GM18508 (cell line): ENCODE results near the gene CDH13.
"Not testable (repeated sequence)": the region's sequence is repeated elsewhere in the genome, so short reads cannot be mapped to it uniquely, and the experiment has no call there.

Experiments
- ATAC-seq: cut with Tn5 transposase; IDR thresholded peaks from one replicate; pipeline ENCODE4 v1.9.1; 2021; ENCODE audit warnings: moderate number of reproducible peaks; ENCODE audit not compliant: insufficient read depth, unreplicated experiment

Gene CDH13

DNA sequence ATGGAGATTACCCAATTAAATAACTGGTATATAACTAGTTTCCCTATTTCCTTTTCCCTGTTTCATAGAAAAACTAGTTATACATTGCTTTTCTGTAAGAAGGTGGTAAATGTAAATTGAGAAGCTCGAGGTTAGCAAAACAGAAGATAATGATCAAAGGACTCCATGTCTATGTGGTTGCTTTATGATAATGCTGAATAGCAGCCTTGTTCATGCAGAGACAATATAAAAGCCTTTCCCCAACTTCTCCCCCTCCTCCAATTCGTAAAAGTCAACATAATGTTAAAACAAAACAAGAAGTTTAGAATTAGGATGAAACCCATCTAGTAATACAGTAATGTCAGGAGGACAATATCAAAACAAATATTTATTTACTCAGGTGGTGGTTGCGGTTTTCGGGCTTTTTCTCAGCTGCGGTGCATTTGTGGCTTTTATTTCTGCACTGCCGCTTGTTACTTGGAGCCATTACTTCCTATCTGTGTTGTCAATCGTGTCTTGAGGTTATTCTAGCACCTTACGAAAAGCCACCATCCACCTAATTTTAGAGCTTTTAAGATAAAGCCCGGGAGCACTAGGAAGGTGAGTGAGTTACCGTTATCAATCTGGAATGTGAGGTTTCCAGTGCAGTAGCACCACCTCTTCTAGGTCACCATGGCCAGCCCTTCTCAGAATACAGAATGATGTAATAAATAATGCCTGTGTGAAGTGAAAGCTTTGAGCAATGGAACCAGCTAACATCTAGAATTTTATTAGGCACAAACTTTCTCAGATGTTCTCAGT lies 297.5 kb downstream of the CDH13 start:
- ATAC-seq = no peak

DNA sequence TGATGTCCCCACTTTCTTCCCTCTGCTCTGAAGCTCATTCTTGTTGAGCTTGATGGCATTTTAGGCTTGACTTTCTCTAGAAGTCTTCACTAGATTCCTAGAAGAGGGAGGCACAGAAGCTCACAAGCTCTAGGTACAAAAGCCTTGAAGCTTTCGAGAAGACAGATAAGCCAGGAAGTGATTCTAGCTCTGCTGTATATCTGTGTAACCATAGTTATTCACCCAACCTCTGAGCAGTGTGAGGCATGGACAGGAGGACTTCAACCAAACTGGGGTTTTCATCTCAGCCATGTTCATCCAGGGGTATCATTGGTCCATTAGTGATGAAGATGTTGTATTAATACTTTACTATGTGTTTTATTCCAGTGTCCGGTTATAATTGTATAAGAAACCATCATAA lies 299.7 kb downstream of the CDH13 start:
- ATAC-seq = no peak

DNA sequence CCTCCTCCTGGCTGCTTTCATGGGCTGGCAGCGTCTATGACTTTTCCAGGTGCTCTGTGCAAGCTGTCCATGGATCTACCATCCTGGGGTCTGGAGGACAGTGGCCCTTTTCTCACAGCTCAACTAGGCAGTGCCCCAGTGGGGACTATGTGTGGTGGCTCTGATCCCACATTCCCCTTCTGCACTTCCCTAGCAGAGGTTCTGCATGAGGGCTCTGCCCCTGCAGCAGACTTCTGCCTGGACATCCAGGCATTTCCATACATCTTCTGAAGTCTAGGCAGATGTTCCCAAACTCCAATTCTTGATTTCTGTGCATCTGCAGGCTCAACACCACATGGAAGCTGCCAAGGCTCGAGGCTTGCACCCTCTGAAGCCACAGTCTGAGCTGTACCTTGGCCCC lies 307.2 kb downstream of the CDH13 start:
- ATAC-seq = not testable (repeated sequence)

DNA sequence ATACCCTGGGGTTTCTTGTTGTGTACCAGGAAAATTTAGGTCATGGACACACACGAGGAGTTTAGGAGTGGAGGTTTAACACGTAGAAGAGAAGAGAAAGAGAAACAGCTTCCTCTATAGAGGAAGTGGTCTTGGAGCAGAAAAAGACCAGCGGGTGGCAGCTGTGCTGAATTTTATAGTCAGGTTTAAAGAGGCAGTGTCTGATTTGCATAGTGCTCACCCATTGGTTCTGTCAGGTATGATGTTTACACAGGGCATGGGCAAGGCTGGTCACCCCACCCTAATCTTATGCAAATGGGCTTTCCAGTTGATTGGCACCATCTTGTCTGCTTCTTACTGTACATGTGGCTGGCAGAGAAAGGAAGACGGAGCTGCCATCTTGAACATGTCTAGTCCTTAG lies 309.0 kb downstream of the CDH13 start:
- no peak for ATAC-seq

DNA sequence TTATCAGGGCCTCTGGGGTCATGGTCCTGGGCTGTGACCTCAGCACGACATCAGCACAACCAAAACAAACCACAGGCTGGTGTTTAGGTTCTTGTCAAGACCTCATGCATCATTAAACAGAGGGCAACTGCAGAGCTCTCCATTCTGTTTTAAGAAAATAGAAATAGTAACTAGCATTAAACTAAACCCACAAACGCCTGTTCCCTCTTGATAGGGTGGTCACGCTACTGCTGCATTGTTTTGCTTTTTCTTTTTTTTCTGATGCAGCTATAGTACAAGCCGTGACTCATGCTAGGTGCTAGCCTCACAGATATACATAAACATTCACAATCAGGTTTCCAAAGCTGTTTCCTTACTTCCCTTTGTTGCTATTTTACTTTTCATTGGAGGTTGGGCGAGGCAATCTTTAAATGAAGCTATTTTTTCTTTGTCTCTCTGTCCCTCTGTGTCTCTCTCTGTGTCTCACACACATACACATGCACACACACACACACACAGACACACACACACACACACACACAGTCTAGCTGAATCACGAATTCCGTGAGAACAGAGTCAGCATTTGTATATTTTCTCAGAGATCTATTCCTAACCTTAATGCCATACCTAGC lies 310.3 kb downstream of the CDH13 start:
- no peak for ATAC-seq

DNA sequence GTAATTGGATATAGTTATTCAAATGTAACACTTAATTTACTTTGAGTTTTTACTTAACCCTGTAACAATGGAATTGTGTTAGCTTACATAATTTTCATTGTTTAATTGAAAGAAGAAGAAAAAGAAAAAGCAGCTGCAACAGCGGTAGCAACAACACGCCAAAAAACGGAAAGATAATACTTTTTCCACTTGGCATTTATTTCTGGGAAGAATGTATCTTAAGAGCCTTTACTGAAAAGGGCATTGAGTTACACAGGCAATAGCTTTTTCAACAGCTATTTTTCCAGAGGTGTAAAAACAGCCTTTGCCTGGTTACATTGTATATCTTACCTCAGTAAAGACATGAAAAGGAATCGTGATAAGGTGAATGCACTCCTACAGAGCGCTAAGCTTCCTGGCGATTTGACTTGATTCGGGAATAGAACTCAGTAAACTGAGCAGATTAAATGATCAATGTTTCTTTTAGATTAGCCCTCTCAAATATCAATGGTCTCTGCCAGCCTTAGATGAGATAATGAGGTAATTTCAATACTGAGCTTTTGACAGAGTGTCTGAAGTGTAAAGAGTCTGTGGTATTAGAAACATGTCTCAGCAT lies 311.3 kb downstream of the CDH13 start:
- ATAC-seq = no peak

DNA sequence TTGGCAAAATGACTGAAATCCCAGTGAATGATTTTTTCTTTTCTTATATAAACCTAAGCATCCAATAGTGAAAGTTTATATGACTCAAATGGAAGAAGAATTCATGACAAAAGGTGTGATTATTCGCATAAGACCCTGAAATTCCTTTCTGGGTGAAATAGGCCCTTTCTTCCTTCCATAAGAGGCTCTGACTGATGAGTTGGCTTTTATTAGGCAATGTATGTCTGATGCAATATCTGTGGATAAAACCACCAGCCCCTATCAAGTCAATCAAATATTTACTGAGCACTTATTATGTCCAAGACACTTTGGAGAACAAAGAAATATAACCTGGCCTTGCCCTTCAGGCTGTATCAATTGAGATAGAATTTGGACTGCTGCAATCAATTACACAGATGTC lies 316.6 kb downstream of the CDH13 start:
- ATAC-seq = no peak

DNA sequence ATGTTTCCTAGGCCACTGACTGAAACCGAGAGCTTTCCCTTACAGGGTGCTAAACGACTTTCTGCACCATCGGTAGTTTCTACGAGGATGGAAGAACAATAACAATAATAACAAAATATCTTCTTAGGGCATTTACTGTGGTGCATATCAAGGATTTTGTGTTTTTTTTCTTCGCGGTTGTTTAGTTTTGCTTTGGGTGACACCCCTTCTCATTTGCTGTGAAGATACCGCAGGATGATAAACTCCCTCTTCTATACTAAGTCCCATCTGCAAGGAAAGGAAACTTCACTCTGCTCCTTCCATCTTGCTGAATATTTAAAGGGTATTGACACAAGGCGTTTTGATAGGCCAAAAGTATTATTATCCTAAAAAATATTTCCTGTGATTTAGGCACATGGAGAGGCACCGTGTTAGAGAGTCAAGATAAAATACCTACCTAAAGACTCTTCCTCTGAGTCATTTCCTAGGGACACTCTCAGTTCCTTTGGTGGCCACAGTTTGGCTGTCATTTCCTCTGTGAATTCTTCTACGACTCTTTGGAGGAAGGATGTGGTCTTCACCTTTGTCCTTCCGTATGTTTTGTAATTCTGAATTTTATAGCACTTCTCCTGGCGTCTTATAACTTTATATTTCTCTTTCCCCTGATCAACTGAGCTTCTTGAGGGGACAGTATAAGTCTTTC lies 318.8 kb downstream of the CDH13 start:
- ATAC-seq = no peak

DNA sequence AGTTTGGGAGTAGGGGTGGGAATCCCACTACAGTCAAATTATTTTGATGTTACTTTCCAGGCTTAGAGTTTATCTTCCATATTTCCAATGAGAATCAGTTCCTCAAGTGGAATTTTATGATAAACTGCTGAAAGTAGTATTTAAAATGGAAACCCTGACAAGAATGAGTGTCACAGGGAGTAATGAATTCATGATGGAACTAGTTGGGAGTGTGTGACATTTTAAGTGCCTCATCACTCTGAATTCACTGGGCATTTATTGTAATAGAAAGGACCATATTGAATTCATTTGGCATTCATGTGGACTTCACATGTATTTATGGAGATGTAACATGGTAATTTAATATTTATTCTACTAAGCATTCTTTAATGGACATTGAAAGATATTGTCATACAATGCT lies 320.9 kb downstream of the CDH13 start:
- ATAC-seq = no peak

DNA sequence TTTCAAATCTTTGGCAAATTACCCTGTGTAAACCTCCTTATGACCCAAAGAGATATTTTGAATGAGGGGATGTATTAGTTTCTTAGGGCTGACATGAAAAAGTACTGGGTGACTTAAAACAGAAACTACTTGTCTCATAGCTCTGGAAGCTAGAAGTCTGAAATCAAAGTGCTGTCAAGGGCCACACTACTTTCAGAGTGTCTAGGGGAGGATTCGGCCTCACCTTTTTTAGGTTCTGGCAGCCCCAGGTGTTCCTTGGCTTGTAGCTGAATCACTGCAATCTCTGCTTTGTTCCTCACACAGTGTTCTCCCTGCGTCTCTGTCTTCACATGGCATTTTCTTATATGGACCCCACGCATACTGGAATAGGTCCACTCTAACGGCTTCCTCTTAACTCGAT lies 322.2 kb downstream of the CDH13 start:
- ATAC-seq = no peak

DNA sequence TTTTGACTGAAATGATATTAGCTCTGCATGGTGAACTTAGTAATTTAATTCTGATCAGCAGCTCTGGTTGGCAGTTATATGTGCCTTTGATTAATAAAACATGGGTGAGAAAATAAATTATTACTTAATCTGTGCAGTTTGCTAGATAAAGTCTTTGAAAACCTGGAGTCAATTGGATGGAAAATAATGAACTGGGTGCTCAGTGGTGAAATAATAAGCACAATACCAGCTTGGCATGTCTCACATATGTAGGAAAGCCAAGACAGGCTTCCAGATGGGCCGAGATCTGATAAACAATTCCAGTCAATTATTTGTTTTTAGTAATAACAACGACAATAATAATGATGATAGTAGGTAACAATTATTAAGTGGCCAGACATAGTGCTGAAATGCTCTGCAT lies 326.7 kb downstream of the CDH13 start:
- ATAC-seq = no peak

DNA sequence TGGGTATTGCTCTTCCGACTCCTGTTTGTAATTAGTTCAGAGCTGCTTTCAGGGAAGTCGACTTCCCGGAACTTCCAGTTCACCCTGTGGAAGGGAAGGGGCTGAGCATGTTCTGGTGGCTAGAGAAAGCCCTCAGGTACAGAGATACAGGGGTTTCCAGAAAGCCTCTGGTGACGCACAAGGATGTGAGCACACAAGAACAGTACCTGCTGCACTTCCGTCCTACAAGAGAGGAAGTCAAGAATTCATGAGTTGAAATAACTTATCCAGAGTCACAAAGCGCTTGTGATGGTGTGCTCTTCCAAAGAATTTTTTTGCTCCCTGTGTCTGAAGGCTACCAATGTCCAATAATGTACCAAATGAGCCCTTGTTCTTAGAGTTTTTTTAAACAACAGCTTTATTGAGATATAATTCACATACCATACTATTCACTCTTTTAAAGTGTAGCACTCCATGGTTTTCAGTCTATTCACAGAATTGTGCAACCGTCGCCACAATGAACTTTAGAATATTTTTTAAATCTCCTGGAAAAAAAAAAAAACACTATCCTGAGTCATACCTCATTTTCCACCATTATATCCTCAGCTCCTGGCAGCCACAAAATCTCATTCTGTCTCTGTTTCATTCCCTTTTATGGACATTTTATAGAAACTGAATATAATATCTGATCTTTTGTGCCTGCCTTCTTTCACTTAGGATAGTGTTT lies 327.6 kb downstream of the CDH13 start:
- no peak for ATAC-seq

DNA sequence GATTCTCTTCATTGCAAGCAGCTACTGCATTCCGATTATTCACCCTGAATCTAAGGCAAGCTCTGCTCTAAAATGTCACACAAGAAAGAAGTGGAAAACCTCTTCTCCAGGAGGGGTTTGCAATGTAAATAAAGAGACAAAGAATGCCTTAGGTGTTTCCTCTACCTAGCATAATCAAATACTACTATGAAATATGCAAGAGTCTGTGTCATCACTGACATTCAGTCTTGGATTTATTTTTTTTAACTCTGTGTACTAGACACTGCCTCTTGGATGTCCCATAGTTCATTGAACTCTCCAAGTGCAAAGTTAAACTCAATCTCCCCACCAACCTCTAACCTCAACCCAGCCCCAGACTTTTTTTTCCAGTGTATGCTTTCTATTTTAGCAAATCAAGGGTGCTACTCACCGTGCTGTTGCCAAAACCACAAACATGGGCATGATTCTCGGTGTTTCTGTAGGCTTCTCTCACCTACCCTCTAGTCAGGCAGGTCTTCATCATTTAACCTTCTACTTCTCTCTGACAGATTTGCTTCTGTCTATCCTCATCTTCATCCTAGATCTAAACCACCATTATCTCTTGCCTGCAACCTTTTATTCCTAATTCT lies 329.1 kb downstream of the CDH13 start:
- no peak for ATAC-seq

DNA sequence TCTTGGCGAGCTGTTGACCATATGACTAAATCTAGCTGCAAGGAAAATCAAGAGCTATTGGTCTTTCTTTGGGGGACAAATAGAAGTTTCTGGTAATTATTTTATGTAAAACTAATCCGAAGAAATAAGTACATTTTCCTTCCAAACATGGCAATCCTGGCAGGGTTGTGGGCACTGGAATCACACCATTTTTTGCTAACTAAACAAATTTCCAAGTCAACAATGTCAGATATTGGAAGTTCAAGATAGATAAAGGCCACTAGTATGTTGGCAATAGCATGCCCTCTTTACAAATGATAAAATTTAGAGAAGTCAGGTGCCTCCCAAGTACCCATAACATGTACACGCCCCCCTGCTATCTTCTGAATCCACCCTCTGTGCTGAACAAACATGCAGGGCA lies 330.4 kb downstream of the CDH13 start:
- no peak for ATAC-seq

DNA sequence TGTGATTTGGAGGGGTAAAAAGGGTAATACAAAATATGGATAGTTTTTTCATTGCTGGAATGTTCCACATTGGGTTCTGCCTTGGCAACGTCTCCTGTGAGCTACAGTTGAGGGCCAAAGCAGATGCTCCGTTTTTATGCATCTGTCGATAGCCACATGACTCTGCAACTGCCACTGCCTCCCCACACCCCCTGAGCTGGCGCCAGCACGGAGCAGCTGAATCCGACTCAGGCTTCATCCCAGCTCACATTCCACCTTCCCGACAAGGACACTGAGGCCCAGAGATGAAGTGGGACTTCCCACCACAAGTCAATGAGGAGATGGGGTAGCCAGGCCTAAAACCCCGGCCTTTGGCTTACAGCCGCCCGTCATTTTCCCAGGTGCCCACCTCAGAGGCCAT lies 334.1 kb downstream of the CDH13 start:
- no peak for ATAC-seq

DNA sequence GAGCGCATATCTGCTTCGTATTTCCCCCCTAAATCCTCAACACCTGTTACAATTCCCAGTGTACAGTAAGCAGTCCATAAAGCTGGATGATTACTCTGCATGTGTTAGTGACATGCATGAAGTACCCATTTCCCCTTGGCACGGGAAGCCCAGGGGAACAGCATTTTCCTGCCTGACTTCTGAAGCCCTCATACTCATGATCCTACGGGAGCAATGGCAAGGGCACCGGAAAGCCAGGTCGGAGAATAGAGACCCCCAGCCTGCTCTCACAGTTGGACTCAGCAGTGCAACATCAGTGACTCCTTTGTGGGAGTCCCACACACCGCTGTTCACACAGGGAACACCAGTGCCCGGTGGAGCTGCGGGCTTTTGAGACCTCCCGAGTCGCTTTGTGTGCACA lies 336.9 kb downstream of the CDH13 start:
- no peak for ATAC-seq

DNA sequence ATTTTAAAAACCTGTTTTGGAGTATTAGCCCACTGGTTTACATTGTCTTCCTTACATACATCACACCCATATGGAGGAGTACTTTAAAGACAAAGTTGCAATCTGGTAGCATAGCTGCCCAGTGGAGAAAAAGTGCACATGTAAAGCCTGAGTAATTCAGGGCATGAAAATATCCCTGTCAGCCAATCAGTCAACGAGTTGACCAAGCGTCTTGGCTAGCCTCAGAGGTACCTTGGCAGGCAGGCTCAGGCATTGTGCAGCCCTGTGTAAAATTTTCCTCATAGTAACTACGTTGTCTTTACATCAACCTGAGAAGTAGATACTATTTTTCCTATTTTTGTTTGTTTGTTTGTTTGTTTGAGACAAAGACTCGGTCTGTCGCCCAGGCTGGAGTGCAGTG lies 339.0 kb downstream of the CDH13 start:
- ATAC-seq = no peak

DNA sequence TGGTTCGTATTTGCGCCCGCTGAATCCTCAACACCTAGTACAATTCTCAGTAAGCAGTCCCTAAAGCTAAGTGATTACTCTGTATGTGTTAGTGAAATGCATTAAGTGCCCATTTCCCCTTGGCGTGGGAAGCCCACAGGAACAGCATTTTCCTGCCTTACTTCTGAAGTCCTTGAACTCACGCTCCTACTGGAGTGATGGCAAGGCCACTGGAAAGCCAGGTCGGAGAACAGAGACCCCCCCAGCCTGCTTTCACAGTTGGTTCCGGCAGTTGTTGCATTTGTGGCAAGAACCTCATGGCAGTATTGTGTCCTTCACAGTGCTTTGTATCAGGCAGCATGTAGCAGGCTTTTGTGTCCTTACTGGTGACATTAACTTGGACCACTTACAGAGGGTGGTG lies 340.7 kb downstream of the CDH13 start:
- no peak for ATAC-seq

DNA sequence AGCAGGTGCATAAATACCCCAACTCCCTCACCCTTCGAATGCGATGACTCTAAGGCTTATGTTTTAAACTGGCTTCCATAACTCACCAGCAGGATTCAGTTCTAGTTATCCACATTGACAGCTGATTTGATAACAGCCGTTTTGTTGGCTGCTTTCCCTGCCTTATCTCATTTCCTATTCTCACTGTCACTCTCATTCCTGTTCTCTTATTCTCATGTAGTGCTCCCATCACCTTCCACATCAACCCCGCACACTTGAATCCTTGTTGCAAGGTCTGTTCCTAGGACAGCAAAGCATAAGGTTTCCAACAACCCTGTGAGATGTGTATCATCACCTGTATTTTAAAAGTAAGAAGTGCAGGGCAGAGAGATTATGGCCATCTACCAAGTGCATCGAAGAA lies 344.4 kb downstream of the CDH13 start:
- ATAC-seq = no peak

DNA sequence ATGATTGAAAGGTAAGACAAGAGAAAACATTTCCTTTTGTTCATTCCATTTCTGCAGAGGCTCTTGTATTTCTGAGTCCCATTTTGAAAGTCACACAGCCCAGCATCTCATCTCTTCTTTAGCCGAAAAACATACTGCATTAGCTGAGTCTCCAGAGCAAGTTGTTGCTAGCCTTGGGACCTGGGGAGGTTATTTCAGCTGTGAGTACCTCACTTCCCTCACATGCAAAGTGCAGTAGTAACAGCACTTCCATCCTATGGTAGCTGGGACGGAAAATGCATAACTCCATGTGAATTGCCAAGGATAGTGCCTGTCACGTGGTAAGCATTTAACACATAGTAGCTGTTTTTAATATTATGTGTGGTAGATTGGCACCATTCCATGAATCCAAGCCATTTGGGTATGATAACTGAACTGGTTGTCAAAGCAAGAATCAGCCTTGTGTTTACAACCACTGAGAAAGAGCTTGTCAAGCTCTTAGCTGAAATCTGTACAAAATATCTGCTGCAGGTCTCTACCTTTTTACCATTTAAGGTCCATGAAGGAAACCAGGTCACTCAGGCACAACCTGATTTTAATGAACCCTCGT lies 345.7 kb downstream of the CDH13 start:
- ATAC-seq = no peak
